ENCODE measurements around the gene HTRA3. TPM values are rescaled to one million over a fixed set of nuclear protein-coding genes. Genes with fewer than 3 reads are reported as not detected.

The HTRA3 gene
- total and polyA plus RNA-seq, 2 of the 8 experiments (the other 6 are each of a cell fraction or from before 2014, with no cell fraction given), result 3.2 to 5.8 TPM

GRCh38 chr4:8233672-8234484, 35.7 kb upstream of the HTRA3 start:
- Histone ChIP-seq H4K8ac (ENCODE audit: extremely low read depth, insufficient read depth, low read length) (no peak overlapping the region), H2BK5ac (ENCODE audit: low read depth, low read length) (no peak overlapping the region), H3K4ac (replicated peaks; ENCODE audit: insufficient read length, low read depth, low read length) (no peak overlapping the region), H3K27me3 (replicated peaks in 1 of 4; ENCODE audit: control insufficient read depth in 3 of 4, extremely low read depth in 1 of 4, insufficient read depth in 3 of 4, low read length in 3 of 4) (no peaks in the 10 kb centered on the region), H4K91ac (replicated peaks; ENCODE audit: insufficient read length, low read length) (no peak overlapping the region), H2AK5ac (ENCODE audit: low read depth, low read length) (no peak overlapping the region), H3K9me3 (ENCODE audit: insufficient read depth in 2 of 2, low read depth in 1 of 2, low read length in 1 of 2) (no peaks in the 10 kb centered on the region; a peak in 1 of 4 replicates), H2BK12ac (ENCODE audit: low read depth, low read length) (no peak overlapping the region), H3K18ac (ENCODE audit: extremely low read depth, low read length) (no peak overlapping the region), H3K23ac (ENCODE audit: insufficient read length) (no peak overlapping the region), H3K4me2 (ENCODE audit: insufficient read depth in 1 of 2, low read depth in 2 of 2, low read length in 2 of 2) (no peak overlapping the region), H3K23me2 (ENCODE audit: low read depth, low read length) (peaks cover 10% of the 10 kb centered on the region; the same call in 1 of the 2 replicates), H2BK120ac (replicated peaks; ENCODE audit: low read depth, low read length) (no peak overlapping the region), H3K14ac (ENCODE audit: insufficient read length) (no peak overlapping the region), H4K5ac (ENCODE audit: insufficient read length, low read depth, low read length) (no peak overlapping the region), H3K79me1 (ENCODE audit: low read depth, low read length) (no peaks in the 10 kb centered on the region), H3K27ac (ENCODE audit: low read depth, low read length) (no peak overlapping the region), H3K4me3 (ENCODE audit: extremely low read depth in 1 of 4, insufficient read depth in 2 of 4, low read depth in 3 of 4, low read length in 4 of 4) (no peak overlapping the region), H3K36me3 (ENCODE audit: control insufficient read depth in 2 of 4, insufficient read depth in 4 of 4, low read length in 3 of 4) (no peaks in the 10 kb centered on the region), H2AFZ (ENCODE audit: low read length) (no peak overlapping the region), H4K20me1 (replicated peaks in 1 of 2; ENCODE audit: control insufficient read depth in 1 of 2, insufficient read depth in 2 of 2, low read length in 2 of 2) (peaks cover 0 to 7% of the 10 kb centered on the region in 2 experiments), H3K79me2 (ENCODE audit: control insufficient read depth in 1 of 2, insufficient read depth in 2 of 2, low read length in 2 of 2) (no peaks in the 10 kb centered on the region), H2BK20ac (ENCODE audit: low read length) (no peak overlapping the region), H3K9ac (replicated peaks in 1 of 4; ENCODE audit: extremely low read depth in 1 of 4, low read depth in 3 of 4, low read length in 3 of 4) (no peak overlapping the region), H2BK15ac (ENCODE audit: low read length) (no peak overlapping the region), H3K56ac (replicated peaks; ENCODE audit: insufficient read length, low read depth, low read length) (peak overlapping the region; percentile 49), H3K4me1 (replicated peaks in 1 of 4; ENCODE audit: control insufficient read depth in 3 of 4, insufficient read depth in 4 of 4, low read length in 3 of 4) (peaks cover 0 to 3% (median 0%) of the 10 kb centered on the region in 4 experiments; a peak in 3 of 7 replicates)
- no peak for DNase-seq (ENCODE audit: low read depth in 1 of 2, low spot score in 2 of 2)
- no peak for FAIRE-seq
- 82 to 100% methylated on average over 1 to 4 of the region's 4 CpGs for WGBS, 2 experiments (ENCODE audit: extremely low coverage in 1 of 2, insufficient coverage in 1 of 2, insufficient read length in 1 of 2, insufficient replicate concordance in 2 of 2, low coverage in 1 of 2, low lambda C conversion rate in 2 of 2, missing lambda C conversion rate in 1 of 2)
- POLR2A ChIA-PET (ENCODE audit: partially characterized antibody), result no interaction called here
- CTCF ChIA-PET (ENCODE audit: partially characterized antibody), result interaction anchor here (1.1 to 2.2 kb wide), 2 partner anchors 57 to 177 kb away, joined by 3 to 12 read pairs; no protein-coding TSS in a partner anchor
- no peak for TF ChIP-seq ATF2 (IDR thresholded peaks at IDR 0.05; ENCODE audit: low read length)
- no peak for TF ChIP-seq BCL11A (IDR thresholded peaks at IDR 0.05; ENCODE audit: low read depth in 2 of 2, low read length in 2 of 2)
- TF ChIP-seq PHF8 (conservative IDR thresholded peaks at IDR 0.05; ENCODE audit: low read depth, low read length), result no peak
- TF ChIP-seq RXRA (IDR thresholded peaks at IDR 0.05; ENCODE audit: insufficient read depth, low read depth, low read length), result no peak
- TF ChIP-seq KDM5A (IDR thresholded peaks at IDR 0.05; ENCODE audit: low read length), result no peak
- no peak for TF ChIP-seq ASH2L (IDR thresholded peaks at IDR 0.05; ENCODE audit: low read length)
- no peak for TF ChIP-seq TAF7 (optimal IDR thresholded peaks at IDR 0.05; ENCODE audit: borderline replicate concordance, low read depth, low read length)
- TF ChIP-seq USF2 (IDR thresholded peaks at IDR 0.05; ENCODE audit: low read length), result no peak
- no peak for TF ChIP-seq CHD1 (IDR thresholded peaks at IDR 0.05; ENCODE audit: low read depth, low read length)
- no peak for TF ChIP-seq BRCA1 (IDR thresholded peaks at IDR 0.05; ENCODE audit: low read depth, low read length)

Data from H1 (cell line).